GM12878 (cell line): ENCODE measurements around the gene RBBP8NL. TPM values are rescaled to one million over a fixed set of nuclear protein-coding genes. Genes with fewer than 3 reads are reported as not detected.

Source experiments
- ATAC-seq: fragments of 200-7000 bp; cut with Tn5 transposase; 3 replicates; pipeline ENCODE4 v1.9.1; 2020; ENCODE audit warnings: mild to moderate bottlenecking, moderate library complexity
- BruUV-seq: library from RNA; stranded (reverse); fragments of 400-500 nt; replicated peaks from 2 replicates; lab custom pipeline; 2021; lab: Mats Ljungman, UMichigan
- CTCF ChIA-PET: fragments of 300-600 bp; sonication (Branson Sonifier 250); formaldehyde crosslinking; extraction: SDS; loops from one replicate; lab custom pipeline; 2021; ENCODE audit warnings: inconsistent platforms; lab: Yijun Ruan, JAX
- POLR2A ChIA-PET: fragments of 350-600 bp; formaldehyde crosslinking; extraction: SDS; loops from one replicate; lab custom pipeline; 2021; ENCODE audit warnings: inconsistent platforms; lab: Charles Lee
- RAD21 ChIA-PET: fragments of 300-600 bp; sonication (Branson Sonifier 250); formaldehyde crosslinking; loops from one replicate; lab custom pipeline; 2023; ENCODE audit warnings: antibody characterized with exemption; ENCODE audit not compliant: unreplicated experiment; lab: Charles Lee
- SMC1A ChIA-PET: fragments of 300-600 bp; sonication (Branson Sonifier 250); formaldehyde crosslinking; loops from one replicate; lab custom pipeline; 2023; ENCODE audit not compliant: unreplicated experiment, uncharacterized antibody; lab: Charles Lee
- DNase-seq: peaks from one replicate; pipeline ENCODE4 v3.0.0-alpha.2; 2011; ENCODE audit warnings: low read depth, low spot score
- FAIRE-seq: peaks from 3 replicates; lab custom pipeline; 2011; peaks lifted over from hg19 to GRCh38; lab: Jason Lieb, UNC
- H2AFZ ChIP-seq: 2 replicates; pipeline ENCODE4 v1.6.0; 2011; ENCODE audit warnings: low read depth, low read length, control low read depth; ENCODE audit not compliant: control insufficient read depth
- H3K27ac ChIP-seq: 2 replicates; pipeline ENCODE4 v1.5.1; 2011; ENCODE audit warnings: control low read depth; ENCODE audit not compliant: control insufficient read depth, insufficient read depth
- H3K27me3 ChIP-seq, 2 experiments: replicated peaks in 1 of 2; 2 replicates each; pipeline versions ENCODE4 v1.6.0 to v1.6.1; 2011; ENCODE audit warnings: low read length in 1 of 2; ENCODE audit not compliant: control insufficient read depth in 2 of 2, insufficient read depth in 2 of 2
- H3K36me3 ChIP-seq, 2 experiments: 2 replicates each; pipeline ENCODE4 v1.5.1; 2011; ENCODE audit warnings: low read length in 1 of 2; ENCODE audit not compliant: control insufficient read depth in 2 of 2, insufficient read depth in 2 of 2
- H3K4me1 ChIP-seq: 2 replicates; pipeline ENCODE4 v1.6.1; 2011; ENCODE audit warnings: mild to moderate bottlenecking, low read length, moderate library complexity, mixed read lengths; ENCODE audit not compliant: control insufficient read depth, insufficient read depth
- H3K4me2 ChIP-seq: 2 replicates; pipeline ENCODE4 v1.6.0; 2011; ENCODE audit warnings: control low read depth; ENCODE audit not compliant: control insufficient read depth, insufficient read depth
- H3K4me3 ChIP-seq: fragments of 200-600 bp; sonication (generic); 2 replicates; pipeline ENCODE4 v1.5.1; 2016
- H3K79me2 ChIP-seq: 2 replicates; pipeline ENCODE4 v1.6.0; 2011; ENCODE audit warnings: low read length; ENCODE audit not compliant: control insufficient read depth, insufficient read depth
- H3K9ac ChIP-seq: 2 replicates; pipeline ENCODE4 v1.8.0; 2011; ENCODE audit warnings: low read length, control low read depth, mixed read lengths; ENCODE audit not compliant: control insufficient read depth, insufficient read depth
- H3K9me3 ChIP-seq: replicated peaks from 3 replicates; pipeline ENCODE4 v1.5.1; 2011; ENCODE audit warnings: mild to moderate bottlenecking, low read length; ENCODE audit not compliant: control insufficient read depth, insufficient read depth
- H4K20me1 ChIP-seq: 2 replicates; pipeline ENCODE4 v1.6.0; 2011; ENCODE audit not compliant: control insufficient read depth, insufficient read depth
- CBX3 ChIP-seq: fragments of 200-600 bp; sonication (generic); IDR thresholded peaks from 2 replicates; pipeline ENCODE4 v1.6.1; 2016; ENCODE audit warnings: low read depth, borderline replicate concordance
- HDGF ChIP-seq: fragments of 450-650 bp; IDR thresholded peaks from 2 replicates; pipeline ENCODE4 v1.6.1; 2016; ENCODE audit warnings: antibody characterized with exemption
- POLR2AphosphoS5 ChIP-seq: IDR thresholded peaks from 2 replicates; pipeline ENCODE4 v1.6.1; 2011; ENCODE audit warnings: mild to moderate bottlenecking, low read length, inconsistent platforms
- SMAD1 ChIP-seq: fragments of 450-650 bp; IDR thresholded peaks from 2 replicates; pipeline ENCODE4 v1.6.1; 2018; ENCODE audit warnings: mild to moderate bottlenecking, low read depth; ENCODE audit not compliant: partially characterized antibody
- WGBS: methylation state at CpG from one replicate; pipeline ENCODE4 v1.1.6; 2016; ENCODE audit warnings: low lambda C conversion rate; ENCODE audit not compliant: insufficient replicate concordance, insufficient coverage; ENCODE audit errors: missing lambda C conversion rate; 5-methylcytosine and 5-hydroxymethylcytosine counted together
- in situ Hi-C: fragments of 300-500 bp; cut with MboI; formaldehyde crosslinking; loops from 9 replicates; pipeline ENCODE4 v1.14.3; 2018; ENCODE audit warnings: mixed read lengths
- intact Hi-C: fragments of 100-400 bp; cut with micrococcal nuclease; formaldehyde crosslinking; loops from one replicate; pipeline ENCODE4 v1.14.2; 2022; ENCODE audit not compliant: unreplicated experiment
- polyA plus RNA-seq, 11 experiments: library from polyadenylated mRNA; depleted of rRNA in 4 of 11; unstranded in 6 of 11; stranded (reverse) in 5 of 11; fragments of >200 nt; fragmentation: Nextera tagmentation in 4 of 11; fragmentation: Illumina TruSeq in 1 of 11; extraction: Ambion mirVana in 4 of 11; extraction: Trizol in 1 of 11; gene quantifications; 1 replicate in 1 of 11; 2 replicates in 10 of 11; pipeline versions ENCODE4 v1.2.1 to v1.2.3, GENCODE V29; 2011 to 2016; ENCODE audit warnings: inconsistent platforms in 2 of 11, missing spikeins in 2 of 11, low read depth in 1 of 11
- total RNA-seq, 4 experiments: library from RNA; depleted of rRNA in 3 of 4; stranded (reverse); fragments of >200 nt in 3 of 4; fragmentation: Illumina TruSeq in 1 of 4; extraction: Trizol in 1 of 4; gene quantifications; 2 replicates each; pipeline versions ENCODE4 v1.2.1 to v1.2.3, GENCODE V29; 2013 to 2021

RBBP8NL gene
- total and polyA plus RNA-seq, 10 of the 15 experiments (the other 5 are each of a cell fraction or from before 2014, with no cell fraction given), result not detected

DNA sequence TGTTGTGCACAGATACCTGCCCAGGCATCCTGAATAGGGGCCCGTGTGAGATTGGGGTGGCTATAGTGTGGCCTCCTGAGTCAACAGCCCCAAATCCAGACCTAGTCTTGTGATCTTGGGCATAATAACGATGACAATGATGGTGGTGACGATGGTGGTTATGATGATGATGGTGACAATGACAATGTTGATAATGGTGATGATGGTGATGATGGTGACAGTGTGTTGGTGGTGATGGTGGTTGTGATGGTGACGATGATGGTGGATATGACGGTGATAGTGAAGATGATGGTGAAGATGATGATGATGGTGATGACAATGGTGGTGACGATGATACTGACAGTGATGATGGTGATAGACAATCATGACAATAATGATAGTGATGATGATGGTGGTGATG lies 45.5 kb downstream of the RBBP8NL start:
- FAIRE-seq, result peak; percentile 62
- POLR2A ChIA-PET, result no interaction called here

GRCh38 chr20:62381202-62381797 lies 46.0 kb downstream of the RBBP8NL start:
- Histone ChIP-seq H3K9me3 (no peaks in the 10 kb centered on the region), H3K27ac (no peak overlapping the region), H4K20me1 (no peaks in the 10 kb centered on the region), H3K79me2 (peaks cover 16% of the 10 kb centered on the region), H3K4me3 (no peak overlapping the region), H3K9ac (no peak overlapping the region), H2AFZ (no peak overlapping the region), H3K27me3 (no peaks in the 10 kb centered on the region), H3K4me1 (no peaks in the 10 kb centered on the region; the same call in 1 of the 2 replicates), H3K4me2 (no peak overlapping the region), H3K36me3 (no peaks in the 10 kb centered on the region; a peak in 2 of 4 replicates)
- TF ChIP-seq SMAD1, result no peak
- no peak for FAIRE-seq
- ChIA-PET SMC1A (no interaction called here), POLR2A (no interaction called here), CTCF (no interaction called here), RAD21 (no interaction called here)
- DNase-seq, result no peak
- intact Hi-C loops (loop anchor here (5.0 to 10.0 kb wide), 5 partner anchors 39 to 366 kb away; partner anchors contain the start of genes LSM14B and MTG2), in situ Hi-C loops (loop anchor here (5.0 to 25.0 kb wide), 2 partner anchors 74 to 369 kb away; no protein-coding TSS in a partner anchor)
- no peak for ATAC-seq
- 79% methylated on average over 16 of the region's 16 CpGs for WGBS
- no TSS peak for BruUV-seq

More for the DNA sequence above, 45.5 kb downstream of the RBBP8NL start:
- Histone ChIP-seq H2AFZ (no peak overlapping the region), H3K27ac (no peak overlapping the region), H3K27me3 (no peaks in the 10 kb centered on the region), H3K79me2 (peaks cover 21% of the 10 kb centered on the region), H3K9me3 (no peaks in the 10 kb centered on the region), H4K20me1 (no peaks in the 10 kb centered on the region), H3K36me3 (no peaks in the 10 kb centered on the region; a peak in 2 of 4 replicates), H3K4me2 (no peak overlapping the region), H3K4me3 (no peak overlapping the region), H3K9ac (no peak overlapping the region), H3K4me1 (no peaks in the 10 kb centered on the region; the same call in 1 of the 2 replicates)
- ATAC-seq (no peak), DNase-seq (no peak)
- TF ChIP-seq HDGF (0 out of 2 replicates have a peak, but pooled peaks have one; percentile 32), CBX3 (no peak), POLR2AphosphoS5 (no peak)
- no TSS peak for BruUV-seq
- in situ Hi-C loops (loop anchor here (5.0 to 25.0 kb wide), 2 partner anchors 75 to 370 kb away; no protein-coding TSS in a partner anchor), intact Hi-C loops (loop anchor here (1.0 to 10.0 kb wide), 6 partner anchors 40 to 367 kb away; partner anchors contain the start of genes ADRM1, LSM14B and MTG2)
- RAD21 ChIA-PET, result interaction anchor here (1.2 to 1.6 kb wide), 2 partner anchors 80 to 81 kb away, joined by 3 to 12 read pairs; no protein-coding TSS in a partner anchor
- CTCF ChIA-PET, result interaction anchor here (0.8 to 5.2 kb wide), 7 partner anchors 14 to 81 kb away, joined by 3 to 38 read pairs (median 5); partner anchors contain the start of genes ADRM1 and LAMA5
- SMC1A ChIA-PET, result interaction anchor here (1.0 kb wide), 1 partner anchor 80 kb away, joined by 4 read pairs; the partner anchor contains the start of gene ADRM1
- 97% methylated on average over 6 of the region's 6 CpGs for WGBS
